ENCODE data around the gene OXGR1.
"Not testable (repeated sequence)": the region's sequence is repeated elsewhere in the genome, so short reads cannot be mapped to it uniquely, and the experiment has no call there.

The OXGR1 gene

DNA sequence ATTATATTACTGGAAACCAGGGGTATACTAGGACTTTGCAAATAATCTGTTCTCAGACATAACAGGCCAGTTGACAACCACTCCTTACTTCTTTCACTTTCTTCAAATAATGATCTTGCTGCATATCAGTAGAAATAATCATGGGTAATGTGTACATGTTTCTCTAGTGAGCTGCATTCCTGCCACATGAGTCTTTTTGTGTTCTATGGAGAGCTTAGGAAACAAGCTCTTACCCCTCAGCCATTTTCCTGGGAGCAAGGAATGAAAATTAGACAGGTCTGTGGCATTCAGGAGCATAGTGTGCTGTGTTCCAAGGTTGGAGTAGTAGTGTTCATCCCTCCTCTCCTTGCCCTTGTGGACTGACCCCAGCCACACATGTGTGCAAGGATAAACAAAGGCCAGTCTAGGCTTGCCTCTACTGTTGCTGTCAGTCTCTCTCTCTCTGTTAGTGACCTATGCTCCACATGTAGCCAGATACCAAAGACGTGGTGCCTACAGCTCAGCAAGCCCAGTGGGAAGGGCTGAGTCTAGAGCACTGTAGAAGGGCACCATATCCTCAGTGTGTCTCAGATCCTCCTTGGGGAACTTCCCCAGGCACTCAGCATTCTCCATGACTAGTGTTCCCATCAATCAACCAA lies 11.5 kb upstream of the OXGR1 start:
- DNase-seq (ENCODE audit: low spot score), result no peak

GRCh38 chr13:97004886-97005285 lies 10.6 kb upstream of the OXGR1 start:
- DNase-seq (ENCODE audit: low spot score), result no peak

GRCh38 chr13:97004096-97004876 lies 10.0 kb upstream of the OXGR1 start:
- no peak for DNase-seq (ENCODE audit: low spot score)

- no peak for DNase-seq (ENCODE audit: low spot score)
Observed at GRCh38 chr13:97003071-97003470, 8.8 kb upstream of the OXGR1 start.

GRCh38 chr13:97002581-97002980 lies 8.3 kb upstream of the OXGR1 start:
- no peak for DNase-seq (ENCODE audit: low spot score)

DNA sequence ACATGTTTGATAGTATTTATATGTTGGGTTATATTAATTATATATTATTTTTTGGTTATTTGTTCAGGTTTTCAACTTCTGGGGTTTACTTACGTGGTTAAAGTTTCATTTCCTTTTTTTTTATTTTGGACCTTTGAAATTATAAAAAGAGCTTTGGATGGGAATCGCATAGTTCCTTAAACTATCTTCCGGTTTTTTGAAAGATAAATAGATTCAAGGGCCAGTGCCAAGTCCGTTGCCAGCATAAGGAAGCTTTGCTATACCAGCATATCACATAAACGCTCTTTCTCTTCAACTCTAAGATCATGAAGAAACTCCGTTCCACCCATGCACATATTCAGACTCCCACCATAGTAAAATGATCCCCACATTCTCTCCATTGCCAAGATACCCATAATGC lies 7.4 kb upstream of the OXGR1 start:
- DNase-seq (ENCODE audit: low spot score), result no peak

DNA sequence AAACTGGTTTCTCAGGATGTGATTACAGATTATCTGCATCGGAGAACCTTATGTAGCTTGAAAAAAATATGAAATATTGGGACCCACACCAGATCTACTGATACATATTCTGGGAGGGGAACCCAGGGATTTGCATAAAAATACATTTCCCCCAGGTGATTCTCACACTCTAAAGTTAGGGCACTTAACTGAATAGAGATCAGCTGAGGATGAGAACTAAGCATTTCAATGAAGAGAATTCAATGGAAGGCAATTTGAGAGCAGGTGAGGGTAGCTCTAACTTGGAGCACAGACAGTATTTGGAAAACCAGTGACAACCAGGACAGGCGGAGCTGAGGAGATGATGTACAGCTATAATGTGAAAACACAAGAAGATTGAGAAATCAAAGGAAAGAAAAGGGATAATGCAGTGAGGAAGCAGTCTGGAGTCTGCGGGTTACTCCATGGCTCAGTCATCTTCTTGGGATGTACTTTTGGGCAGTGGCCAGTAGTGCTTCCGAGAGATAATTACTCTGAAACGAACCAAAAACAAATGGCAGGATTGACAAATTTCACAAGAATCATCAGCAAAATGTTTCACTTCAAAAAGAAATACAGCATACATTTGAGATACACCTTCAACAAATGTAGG lies 6.1 kb upstream of the OXGR1 start:
- no peak for DNase-seq (ENCODE audit: low spot score)

DNA sequence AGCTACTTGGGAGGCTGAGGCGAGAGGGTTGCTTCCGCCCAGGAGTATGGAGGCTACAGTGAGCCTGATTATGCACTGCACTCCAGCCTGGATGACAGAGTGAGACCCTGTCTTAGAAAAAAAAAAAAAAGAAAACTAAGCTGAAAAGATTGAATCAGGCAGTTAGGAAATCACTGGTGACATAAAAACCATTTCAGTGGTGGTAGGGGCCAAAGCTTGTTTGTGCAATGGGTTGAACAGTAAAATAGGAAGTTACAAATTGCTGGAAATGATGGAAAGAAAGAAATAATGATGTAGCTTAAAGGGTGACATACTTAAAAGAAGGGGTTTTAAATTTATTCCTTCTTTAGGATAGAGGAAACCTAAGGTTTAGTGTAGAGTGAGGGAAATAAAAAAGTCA lies 4.8 kb upstream of the OXGR1 start:
- DNase-seq (ENCODE audit: low spot score), result no peak

GRCh38 chr13:96998051-96998450 lies 3.8 kb upstream of the OXGR1 start:
- no peak for DNase-seq (ENCODE audit: low spot score)

DNA sequence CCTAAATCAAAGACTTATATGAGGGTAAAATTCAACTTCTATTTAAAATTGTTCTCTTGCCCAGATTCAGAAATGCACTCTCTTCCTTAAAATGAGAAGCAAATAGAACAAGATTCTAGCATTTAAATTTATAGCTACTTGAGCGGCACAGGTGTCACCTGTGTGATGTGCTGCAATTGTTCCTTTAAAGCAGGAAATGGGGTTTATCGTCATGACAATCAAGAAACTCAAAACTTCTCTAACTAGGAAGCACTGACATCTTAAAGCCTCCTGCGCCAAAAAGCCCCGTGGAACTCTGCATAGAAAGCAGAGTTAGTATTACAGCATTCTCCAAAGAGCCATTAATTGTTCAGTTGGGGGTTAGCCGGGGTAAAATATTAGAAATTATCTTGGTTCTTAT lies 2.6 kb upstream of the OXGR1 start:
- no peak for DNase-seq (ENCODE audit: low spot score)

DNA sequence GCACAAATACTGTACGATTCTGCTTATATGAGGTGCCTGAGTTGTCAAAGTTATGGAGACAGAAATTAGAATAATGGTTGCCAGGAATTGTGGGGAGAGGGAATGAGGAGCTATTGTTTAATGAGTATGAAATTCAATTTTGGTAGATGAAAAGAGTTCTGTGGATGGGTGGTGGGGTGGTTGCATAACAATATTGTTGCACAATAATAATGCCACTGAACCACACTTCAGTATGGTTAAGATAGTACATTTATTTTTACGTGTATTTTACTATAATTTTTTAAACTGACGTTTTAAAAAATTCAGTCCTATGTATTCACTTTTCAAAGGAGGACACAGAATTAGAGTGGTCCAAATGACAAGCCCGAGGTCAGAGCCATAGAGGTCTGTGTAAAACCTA lies 1.8 kb upstream of the OXGR1 start:
- no peak for DNase-seq (ENCODE audit: low spot score)

GRCh38 chr13:96994858-96995243 lies 575 bp upstream of the OXGR1 start:
- DNase-seq (ENCODE audit: low spot score), result no peak

GRCh38 chr13:96993634-96994016 lies 651 bp downstream of the OXGR1 start:
- DNase-seq (ENCODE audit: low spot score), result no peak

- no peak for DNase-seq (ENCODE audit: low spot score)
Observed at GRCh38 chr13:96992633-96993032, 1.6 kb downstream of the OXGR1 start.

GRCh38 chr13:96991072-96991471 lies 3.2 kb downstream of the OXGR1 start:
- DNase-seq (ENCODE audit: low spot score), result no peak

DNA sequence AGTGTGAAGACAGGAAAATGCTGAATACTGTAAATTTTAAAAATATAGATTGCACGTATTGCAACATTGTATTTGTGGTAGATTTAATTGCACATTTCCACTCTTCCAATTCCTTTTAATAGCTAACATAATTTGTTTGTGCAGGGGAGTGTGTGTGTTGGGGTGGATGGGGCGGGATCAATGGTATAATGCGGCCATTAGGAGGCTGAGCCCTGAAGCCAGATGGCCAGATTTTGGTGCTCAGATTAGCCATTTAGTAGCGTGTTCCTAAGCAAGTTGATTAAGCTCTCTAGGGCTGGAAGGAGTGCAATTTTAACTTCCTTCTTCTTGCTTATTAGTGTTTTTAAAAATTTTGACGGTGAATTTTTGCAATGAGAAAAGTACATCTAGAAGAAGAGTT lies 5.8 kb downstream of the OXGR1 start:
- no peak for DNase-seq (ENCODE audit: low spot score)

- DNase-seq (ENCODE audit: low spot score), result no peak
Observed at GRCh38 chr13:96984051-96984508, 10.2 kb downstream of the OXGR1 start.

- DNase-seq (ENCODE audit: low spot score), result no peak
Observed at GRCh38 chr13:96982672-96983071, 11.6 kb downstream of the OXGR1 start.

DNA sequence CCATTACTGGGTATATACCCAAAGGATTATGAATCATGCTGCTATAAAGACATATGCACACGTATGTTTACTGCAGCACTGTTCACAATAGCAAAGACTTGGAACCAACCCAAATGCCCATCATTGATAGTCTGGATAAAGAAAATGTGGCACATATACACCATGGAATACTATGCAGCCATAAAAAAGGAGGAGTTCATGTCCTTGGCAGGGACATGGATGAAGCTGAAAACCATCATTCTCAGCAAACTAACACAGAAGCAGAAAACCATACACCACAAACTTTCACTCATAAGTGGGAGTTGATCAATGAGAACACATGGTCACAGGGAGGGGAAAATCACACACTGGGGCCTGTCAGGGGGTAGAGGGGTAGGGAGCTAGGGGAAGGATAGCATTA lies 14.4 kb downstream of the OXGR1 start:
- DNase-seq (ENCODE audit: low spot score), result not testable (repeated sequence)

DNA sequence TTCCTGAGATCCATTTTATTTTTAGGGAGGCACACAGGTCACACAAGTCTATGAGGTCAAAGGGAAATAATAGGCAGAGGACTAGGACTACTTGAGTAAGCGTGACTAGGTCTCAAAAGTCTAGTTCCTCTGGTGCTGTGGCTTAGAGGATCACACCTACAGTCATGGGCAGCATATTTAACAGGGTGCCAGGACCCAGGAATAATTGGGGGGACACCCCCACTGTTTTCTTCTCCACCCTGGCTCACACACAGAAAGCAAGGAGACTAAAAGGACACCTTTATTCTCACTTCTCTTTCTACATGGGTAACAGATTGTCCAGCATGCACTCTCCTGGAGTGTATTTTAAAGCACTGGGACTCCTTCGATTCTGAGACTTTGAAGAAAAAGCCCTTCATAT lies 26.2 kb downstream of the OXGR1 start:
- DNase-seq (ENCODE audit: low spot score), result no peak

DNA sequence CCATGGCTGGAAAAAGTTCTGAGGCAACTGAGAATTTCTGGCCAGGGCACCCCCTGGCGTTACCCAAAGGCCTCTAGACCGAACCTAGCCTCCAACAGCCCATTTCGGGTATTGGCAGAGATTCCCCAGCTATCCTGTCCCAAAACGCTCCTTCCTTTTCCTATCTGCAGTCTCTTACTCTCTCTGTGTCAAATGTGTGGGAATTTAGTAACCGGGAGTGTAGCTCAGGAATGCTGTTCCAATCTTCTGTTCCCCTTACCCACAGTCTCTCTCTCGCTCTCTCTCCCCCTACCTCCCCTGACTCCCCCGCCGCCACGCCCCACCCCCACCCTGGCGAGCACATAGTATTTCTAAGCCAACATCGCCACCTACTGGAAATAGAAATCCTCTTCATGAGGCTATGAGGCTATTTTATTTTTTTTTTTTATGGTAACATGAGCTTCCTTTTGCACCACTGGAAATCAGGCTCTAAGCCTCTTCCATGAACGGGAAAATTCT lies 27.0 kb downstream of the OXGR1 start:
- DNase-seq (ENCODE audit: low spot score), result peak; percentile 4

- DNase-seq (ENCODE audit: low spot score), result no peak
Observed at GRCh38 chr13:96966415-96967102, 27.7 kb downstream of the OXGR1 start.

Data from HuH-7 (cell line).